ENCODE measurements around the gene EPM2A.

EPM2A gene

DNA sequence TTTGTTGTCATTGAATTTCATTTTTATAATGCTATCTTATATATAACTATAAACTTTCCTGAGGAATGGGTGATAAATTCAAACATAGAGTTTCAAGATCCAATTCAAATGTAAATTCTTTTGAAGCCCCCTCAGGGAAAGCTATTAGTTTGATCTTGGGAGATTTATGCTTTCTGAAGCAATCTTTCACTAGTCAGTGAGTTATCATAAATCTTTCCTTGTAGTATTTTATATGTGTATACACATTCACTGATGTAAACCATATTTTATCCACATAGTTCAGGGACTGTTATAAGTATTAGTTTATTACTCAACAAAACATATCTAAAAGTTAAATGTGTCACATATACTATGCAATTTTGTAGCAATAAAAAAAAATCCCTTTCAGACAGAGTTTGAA lies 2.9 kb upstream of the EPM2A start:
- DNase-seq (ENCODE audit: insufficient read length, low spot score): no peak
- no peak for TF ChIP-seq POLR2A (IDR thresholded peaks at IDR 0.05; ENCODE audit: low read depth, low read length)
- no peak for FAIRE-seq

DNA sequence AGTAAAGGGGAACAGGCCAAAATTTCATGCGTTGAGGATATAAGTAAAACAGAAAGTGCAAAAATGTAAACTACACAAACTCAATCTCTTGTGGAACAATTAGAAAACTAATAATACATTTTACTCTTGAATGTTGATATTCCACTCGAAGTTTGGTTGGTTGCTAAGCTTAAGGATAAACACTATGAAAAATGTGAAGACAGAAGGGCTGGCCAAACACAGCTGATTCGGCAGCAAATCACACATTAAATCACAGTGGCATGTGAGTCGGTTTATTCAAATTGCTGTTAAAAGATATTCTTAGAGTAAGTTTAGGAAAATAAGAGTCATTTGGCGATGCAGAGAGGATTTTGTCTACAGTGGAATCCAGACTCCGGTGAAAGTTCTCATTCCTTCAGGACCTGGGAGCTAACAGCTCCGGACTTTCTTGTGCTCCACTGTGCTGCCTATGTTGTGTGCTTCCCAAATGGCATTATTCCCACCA lies 1.4 kb upstream of the EPM2A start:
- FAIRE-seq (peak; percentile 36), DNase-seq (ENCODE audit: insufficient read length, low spot score) (no peak)
- no peak for TF ChIP-seq POLR2A (IDR thresholded peaks at IDR 0.05; ENCODE audit: low read depth, low read length)

GRCh38 chr6:145734486-145735355 lies 599 bp downstream of the EPM2A start:
- peak; percentile 47; the same call in 1 of the 2 replicates for TF ChIP-seq POLR2A (IDR thresholded peaks at IDR 0.05; ENCODE audit: low read depth, low read length)
- FAIRE-seq (no peak), DNase-seq (ENCODE audit: insufficient read length, low spot score) (peak; percentile 52)

DNA sequence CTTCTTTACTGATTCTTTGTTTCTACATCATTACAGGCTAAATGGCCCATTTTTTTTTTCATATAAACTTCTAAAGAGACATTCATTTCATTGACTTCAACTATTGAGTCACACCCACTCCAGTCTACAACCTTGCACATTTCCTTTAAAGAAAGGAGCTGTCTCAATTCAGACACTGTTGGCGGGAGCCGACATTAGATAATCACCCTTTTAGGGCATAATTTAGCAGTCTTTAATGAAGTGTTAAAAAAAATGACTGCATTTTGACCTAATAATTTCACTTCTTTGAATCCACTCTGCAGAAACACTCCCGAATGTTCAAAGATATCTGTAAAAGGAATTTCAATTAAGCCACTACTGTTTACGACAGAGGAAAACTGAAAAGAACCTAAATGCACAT lies 1.5 kb downstream of the EPM2A start:
- FAIRE-seq: no peak
- no peak for DNase-seq (ENCODE audit: insufficient read length, low spot score)
- no peak for TF ChIP-seq POLR2A (IDR thresholded peaks at IDR 0.05; ENCODE audit: low read depth, low read length)

- no peak for FAIRE-seq
- DNase-seq (ENCODE audit: insufficient read length, low spot score): no peak
These were observed 2.1 kb downstream of the EPM2A start for GRCh38 chr6:145733207-145733606.

GRCh38 chr6:145731447-145731846 lies 3.9 kb downstream of the EPM2A start:
- FAIRE-seq (no peak), DNase-seq (ENCODE audit: insufficient read length, low spot score) (no peak)
- TF ChIP-seq POLR2A (IDR thresholded peaks at IDR 0.05; ENCODE audit: low read depth, low read length): no peak

More at GRCh38 chr6:145733207-145733606, 2.1 kb downstream of the EPM2A start:
- TF ChIP-seq POLR2A (IDR thresholded peaks at IDR 0.05; ENCODE audit: low read depth, low read length): no peak

- DNase-seq (ENCODE audit: insufficient read length, low spot score) (no peak), FAIRE-seq (no peak)
These were observed 5.4 kb downstream of the EPM2A start for GRCh38 chr6:145729887-145730286.

DNA sequence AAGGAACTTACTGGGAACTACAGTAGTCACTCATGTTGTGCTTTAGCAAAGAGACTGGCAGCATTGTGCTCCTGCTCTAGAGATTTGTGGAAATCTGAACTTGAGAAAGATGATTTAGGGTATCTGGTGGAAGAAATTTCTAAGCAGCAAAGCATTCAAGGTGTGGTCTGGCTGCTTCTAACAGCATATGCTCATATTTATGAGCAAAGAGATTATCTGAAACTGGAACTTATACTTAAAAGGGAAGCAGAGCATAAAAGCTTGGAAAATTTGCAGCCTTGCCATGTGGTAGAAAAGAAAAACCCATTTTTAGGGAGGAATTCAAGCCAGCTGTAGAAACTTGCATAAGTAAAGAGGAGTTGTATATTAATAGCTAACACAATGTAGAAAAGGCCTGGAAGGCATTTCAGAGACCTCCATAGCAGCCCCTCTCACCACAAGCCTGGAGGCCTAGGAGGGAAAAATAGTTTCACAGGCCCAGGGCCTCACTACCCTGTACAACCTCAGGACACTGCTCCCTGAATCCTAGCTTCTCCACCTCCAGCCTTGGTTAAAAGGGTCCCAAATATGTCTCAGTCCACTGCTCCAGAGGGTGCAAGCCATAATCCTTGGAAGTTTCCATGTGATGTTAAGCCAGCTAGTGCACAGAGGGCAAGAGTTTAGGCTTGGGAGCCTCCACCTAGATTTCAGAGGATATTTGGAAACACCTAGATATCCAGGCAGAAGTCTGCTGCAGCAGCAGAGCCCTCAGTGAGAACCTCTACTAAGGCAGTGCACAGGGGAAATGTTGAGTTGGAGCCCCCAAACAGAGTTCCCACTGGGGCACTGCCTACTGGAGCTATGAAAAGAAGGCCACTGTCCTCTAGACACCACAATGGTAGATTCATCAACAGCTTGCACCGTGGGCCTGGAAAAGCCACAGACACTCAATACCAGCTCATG lies 6.6 kb downstream of the EPM2A start:
- no peak for TF ChIP-seq POLR2A (IDR thresholded peaks at IDR 0.05; ENCODE audit: low read depth, low read length)
- FAIRE-seq (no peak), DNase-seq (ENCODE audit: insufficient read length, low spot score) (no peak)

More at GRCh38 chr6:145729887-145730286, 5.4 kb downstream of the EPM2A start:
- TF ChIP-seq POLR2A (IDR thresholded peaks at IDR 0.05; ENCODE audit: low read depth, low read length): no peak

GRCh38 chr6:145727817-145728388 lies 7.4 kb downstream of the EPM2A start:
- TF ChIP-seq POLR2A (IDR thresholded peaks at IDR 0.05; ENCODE audit: low read depth, low read length): no peak
- DNase-seq (ENCODE audit: insufficient read length, low spot score) (no peak), FAIRE-seq (no peak)

- no peak for DNase-seq (ENCODE audit: insufficient read length, low spot score)
- TF ChIP-seq POLR2A (IDR thresholded peaks at IDR 0.05; ENCODE audit: low read depth, low read length): no peak
- no peak for FAIRE-seq
These were observed 9.8 kb downstream of the EPM2A start for GRCh38 chr6:145725570-145725969.

DNA sequence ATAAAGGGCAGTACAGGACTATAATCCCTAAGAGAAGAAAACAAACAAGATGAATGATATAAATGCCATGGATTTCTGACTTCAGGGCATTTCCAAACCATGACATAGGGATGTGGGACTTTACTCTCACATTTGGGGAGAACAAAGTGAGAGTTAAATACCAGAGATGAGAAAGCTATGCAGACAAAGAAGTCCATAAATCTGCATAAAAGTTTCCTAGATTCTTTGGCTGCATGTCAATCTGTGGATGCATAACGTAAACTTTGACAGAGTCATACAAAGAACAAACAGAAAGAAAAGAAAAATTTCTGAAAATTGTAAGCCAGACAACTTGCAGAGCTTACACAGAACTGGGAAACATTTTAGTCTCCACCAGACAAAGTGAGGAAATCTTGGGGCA lies 11.7 kb downstream of the EPM2A start:
- FAIRE-seq: no peak
- TF ChIP-seq POLR2A (IDR thresholded peaks at IDR 0.05; ENCODE audit: low read depth, low read length): no peak
- DNase-seq (ENCODE audit: insufficient read length, low spot score): no peak

GRCh38 chr6:145722190-145722589 lies 13.1 kb downstream of the EPM2A start:
- FAIRE-seq: no peak
- TF ChIP-seq POLR2A (IDR thresholded peaks at IDR 0.05; ENCODE audit: low read depth, low read length): no peak
- DNase-seq (ENCODE audit: insufficient read length, low spot score): no peak

- DNase-seq (ENCODE audit: insufficient read length, low spot score) (no peak), FAIRE-seq (no peak)
- TF ChIP-seq POLR2A (IDR thresholded peaks at IDR 0.05; ENCODE audit: low read depth, low read length): no peak
These were observed 14.2 kb downstream of the EPM2A start for GRCh38 chr6:145721144-145721543.

- FAIRE-seq (no peak), DNase-seq (ENCODE audit: insufficient read length, low spot score) (no peak)
- no peak for TF ChIP-seq POLR2A (IDR thresholded peaks at IDR 0.05; ENCODE audit: low read depth, low read length)
These were observed 19.9 kb downstream of the EPM2A start for GRCh38 chr6:145715426-145715825.
